HG03342 (cell line): ENCODE data around the gene CDK14.
A peak's percentile ranks its signal among the peaks of the same experiment; 100 is the strongest.
"Not testable (repeated sequence)": the region's sequence is repeated elsewhere in the genome, so short reads cannot be mapped to it uniquely, and the experiment has no call there.

ENCODE experiments used
- ATAC-seq: cut with Tn5 transposase; IDR thresholded peaks from one replicate; pipeline ENCODE4 v1.9.1; 2021; ENCODE audit warnings: mild to moderate bottlenecking, moderate library complexity; ENCODE audit not compliant: unreplicated experiment

The CDK14 gene

DNA sequence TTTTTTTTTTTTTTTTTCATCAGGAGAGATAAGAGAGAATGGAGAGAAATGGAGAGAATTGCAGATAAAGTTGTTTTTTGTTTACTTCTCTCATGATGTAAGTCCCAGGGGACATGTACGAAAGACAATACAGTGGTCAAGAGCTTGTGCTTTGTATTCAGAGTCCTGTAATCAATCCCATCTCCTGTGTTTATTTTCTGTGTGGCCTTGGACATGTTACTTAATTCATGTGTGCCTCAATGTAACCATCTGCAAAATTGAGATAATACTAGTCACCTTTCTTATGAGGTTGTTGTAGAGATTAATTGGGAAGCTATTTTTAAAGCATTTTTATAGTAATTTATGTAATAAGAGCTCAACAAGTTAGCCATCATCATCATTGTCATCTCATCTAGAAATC is 117.5 kb downstream of the CDK14 start:
- ATAC-seq: no peak

DNA sequence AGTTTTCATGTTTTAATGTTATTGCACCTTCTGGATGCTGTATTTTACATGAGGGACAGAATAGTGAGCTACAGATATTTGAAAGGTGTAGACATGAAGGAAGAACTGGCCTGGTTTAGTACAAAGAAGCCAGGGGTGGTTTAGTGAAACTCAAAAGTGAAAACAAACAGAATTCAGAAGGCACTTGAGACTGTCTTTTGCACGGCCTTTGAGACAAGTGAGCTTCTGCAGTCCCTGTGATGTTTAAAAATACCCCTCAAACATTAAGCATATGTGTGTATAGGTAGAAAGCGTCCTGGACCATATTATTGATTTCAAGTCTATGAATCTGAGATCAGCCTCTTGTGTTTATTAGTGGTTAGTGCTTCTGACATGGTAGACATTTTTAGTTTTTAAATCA is 118.9 kb downstream of the CDK14 start:
- ATAC-seq: peak; percentile 39

DNA sequence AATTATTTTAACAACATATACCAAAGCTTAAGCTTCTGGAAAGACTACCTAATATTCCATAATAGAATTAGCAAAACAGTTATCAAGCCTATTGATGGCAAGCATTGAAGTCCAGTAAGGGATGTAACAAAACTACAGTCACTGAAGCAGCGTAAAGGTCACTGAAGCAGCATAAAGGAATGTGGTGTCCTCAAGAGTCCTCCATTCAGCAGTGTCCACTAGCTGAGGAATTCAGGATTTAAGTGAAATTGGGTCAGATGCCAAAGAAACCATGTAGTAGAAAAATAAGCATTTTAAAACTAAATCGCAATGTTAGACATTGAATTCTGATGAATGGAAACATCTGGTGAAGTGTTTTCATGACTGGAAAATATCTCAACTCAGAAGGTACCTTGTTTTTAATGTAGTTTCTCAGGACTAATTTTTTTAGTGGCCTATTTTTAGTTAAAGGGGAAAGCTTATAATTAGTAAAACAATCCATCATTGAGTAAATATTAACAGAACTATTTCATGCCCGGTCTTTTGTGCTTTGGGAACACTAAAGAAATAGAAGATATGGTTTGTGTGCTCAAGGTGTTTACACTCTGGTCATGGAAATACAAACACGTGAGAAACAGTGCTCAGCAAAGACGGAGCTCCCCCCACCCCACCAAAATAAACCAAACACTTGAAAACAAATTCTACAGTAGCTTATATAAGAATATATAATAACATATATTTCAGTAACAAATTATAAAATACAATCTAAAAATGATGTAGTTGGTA is 121.4 kb downstream of the CDK14 start:
- ATAC-seq: no peak

DNA sequence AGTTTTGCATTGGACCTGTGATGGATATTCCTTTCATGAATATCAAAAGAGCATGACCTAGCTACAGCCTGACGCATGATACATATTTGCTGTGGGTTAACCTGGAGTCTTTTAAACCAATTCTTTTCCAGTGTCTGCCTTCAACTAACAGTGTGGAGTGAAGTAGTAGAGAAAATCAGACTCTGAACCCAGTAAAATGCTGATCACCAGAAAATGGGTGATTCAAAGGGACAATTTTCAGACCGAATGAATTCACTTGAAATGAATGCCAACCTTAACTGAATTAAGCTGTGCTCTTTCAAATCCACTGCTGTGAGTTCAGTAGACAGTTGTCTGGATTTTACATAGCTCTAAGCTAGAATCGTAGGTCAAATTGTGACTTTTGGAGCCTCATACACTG is 123.0 kb downstream of the CDK14 start:
- ATAC-seq: no peak

DNA sequence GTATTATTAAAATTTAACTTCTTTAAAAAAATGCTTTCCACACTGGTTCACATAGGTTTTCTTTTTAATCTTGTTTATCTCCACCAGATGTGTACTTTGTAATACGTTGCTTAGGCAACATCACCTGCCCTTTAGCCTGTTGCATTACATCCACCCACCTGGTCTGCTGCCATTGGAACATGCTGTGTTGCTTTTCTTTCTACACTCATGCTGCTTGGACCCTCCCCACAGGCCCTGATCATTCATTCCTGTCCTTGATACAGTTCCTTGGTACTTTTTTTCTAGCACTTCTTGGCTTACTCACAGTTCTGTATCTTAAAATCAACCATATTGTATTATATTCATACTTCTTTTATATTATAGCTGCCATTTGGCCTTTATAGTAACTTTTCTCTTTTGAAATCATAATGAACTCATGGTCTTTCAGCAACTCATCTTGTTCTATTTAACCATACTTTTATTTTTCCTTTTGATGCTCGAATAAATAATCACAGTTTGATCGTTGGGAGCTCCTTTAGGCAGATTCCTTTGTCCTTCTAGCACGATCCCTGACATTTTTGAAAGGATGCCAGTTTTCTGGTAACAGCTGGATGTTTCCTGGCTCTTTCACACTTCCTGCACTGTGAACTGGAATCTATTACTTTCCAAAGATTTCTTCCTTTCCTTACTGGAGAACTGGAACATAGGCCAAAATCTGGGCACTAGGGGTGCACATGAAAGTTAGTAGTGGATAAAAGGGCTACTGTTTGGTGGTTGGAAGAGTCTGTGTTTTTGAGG is 125.1 kb downstream of the CDK14 start:
- peak; percentile 59 for ATAC-seq

DNA sequence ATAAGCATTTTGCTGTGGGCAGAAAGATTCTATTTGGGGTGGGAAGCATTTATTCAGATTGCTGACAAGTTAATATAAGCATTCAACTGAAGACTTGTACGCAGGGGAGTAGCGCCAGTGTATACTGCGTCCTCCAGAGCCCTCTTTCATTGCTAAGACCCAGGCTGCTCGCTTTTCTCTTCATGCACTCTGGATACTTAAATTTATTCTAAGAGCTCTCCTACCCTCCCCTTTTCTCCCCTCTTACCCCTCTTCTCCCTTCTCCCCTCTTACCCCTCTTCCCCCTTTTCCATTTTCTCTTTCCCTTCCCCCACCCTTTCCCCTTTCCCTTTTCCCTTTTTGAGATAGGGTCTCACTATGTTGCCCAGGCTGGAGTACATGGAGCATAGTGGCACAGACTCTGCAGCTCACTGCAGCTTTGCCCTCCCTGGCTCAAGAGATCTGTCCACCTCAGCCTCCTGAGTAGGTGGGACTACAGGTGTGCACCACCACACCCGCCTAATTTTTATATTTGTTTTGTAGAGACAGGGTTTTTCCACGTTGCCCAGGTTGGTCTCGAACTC is 125.8 kb downstream of the CDK14 start:
- no peak for ATAC-seq

DNA sequence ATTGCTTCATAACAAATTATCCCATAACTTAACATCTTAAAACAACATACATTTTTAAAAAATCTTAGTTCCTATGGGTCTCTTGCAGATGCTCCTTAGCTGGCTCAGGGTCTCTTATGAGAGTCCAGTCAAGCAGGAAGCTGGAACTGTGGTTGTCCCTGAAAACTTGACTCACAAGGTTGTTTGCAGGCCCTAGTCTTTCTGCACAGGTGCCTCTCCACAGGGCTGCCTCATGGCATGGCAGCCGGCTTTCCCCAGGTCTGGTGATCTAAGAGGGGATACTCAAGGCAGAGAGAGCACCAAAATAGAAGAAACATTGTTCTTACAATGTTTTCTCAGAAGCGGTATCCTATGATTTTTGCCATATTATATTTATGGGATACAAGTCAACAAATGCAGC is 127.1 kb downstream of the CDK14 start:
- ATAC-seq: no peak

DNA sequence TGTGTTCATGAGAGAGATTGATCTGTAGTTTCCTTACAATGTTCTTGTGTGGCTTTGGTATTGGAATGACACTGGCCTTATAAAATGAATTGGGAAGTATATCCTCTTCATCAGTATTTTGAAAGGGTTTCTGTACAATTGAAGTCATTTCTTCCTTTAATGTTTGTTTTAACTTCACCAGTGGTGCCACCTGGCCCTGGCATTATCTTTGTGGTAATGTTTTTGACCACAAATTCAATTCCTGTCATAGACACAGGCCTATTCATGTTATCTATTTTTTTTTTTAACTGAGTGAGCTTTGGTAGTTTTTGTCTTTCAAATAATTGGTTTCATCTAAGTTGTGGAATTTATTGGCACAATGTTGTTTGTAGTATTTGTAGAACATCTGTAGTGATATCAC is 127.7 kb downstream of the CDK14 start:
- no peak for ATAC-seq

DNA sequence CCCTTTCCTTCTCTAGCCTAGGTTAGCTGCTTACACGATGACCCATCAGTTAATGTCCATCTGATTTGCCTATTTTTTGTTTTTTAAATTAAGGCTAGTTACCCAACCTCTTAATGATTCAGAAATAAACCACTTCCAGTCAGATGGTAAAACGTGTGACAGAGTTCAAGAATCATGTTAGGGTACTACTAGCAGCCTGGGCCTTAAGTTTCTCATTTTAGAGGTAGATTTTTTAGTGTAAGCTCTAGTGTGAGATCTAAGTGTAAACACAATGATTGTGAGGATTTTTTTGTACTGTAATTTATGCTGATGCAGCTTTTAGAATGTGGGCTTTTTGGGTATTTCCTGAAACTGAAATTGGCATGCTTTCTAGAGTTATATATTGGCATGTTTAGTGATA is 130.0 kb downstream of the CDK14 start:
- no peak for ATAC-seq

DNA sequence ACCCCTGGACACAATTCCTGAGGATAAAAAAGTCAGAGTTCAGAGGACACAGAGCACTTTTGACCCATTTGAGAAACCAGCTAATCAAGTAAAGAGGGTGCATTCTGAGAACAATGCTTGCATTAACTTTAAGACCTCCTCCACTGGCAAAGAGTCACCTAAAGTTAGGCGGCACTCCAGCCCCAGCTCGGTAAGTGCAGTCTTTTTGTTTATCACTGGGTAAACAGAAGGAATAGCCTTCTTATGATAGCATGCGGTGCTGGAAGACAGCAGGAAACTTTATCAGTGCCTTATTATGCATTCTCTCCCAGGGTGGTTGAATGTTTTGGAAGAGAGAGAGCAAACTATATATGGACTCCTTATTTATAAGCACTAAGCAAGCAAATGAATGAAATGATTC is 130.5 kb downstream of the CDK14 start:
- no peak for ATAC-seq

DNA sequence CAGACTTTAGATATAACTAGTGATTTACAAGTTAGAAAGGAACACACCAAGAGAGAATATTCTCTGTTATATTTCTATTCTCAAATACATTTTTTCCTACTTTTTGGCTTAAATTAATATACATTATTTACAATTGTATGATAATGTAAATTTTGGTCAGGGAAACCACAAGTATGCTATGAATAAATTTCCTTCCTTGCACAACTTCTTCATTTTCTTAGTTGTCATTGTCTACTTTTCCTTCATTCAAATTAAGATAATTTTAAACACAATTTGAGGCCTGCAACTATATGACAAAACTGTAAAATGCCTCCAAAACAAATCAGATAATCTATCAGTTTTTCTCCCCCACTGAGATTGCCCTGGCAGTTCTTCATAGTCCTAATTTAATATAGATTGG is 131.3 kb downstream of the CDK14 start:
- no peak for ATAC-seq

DNA sequence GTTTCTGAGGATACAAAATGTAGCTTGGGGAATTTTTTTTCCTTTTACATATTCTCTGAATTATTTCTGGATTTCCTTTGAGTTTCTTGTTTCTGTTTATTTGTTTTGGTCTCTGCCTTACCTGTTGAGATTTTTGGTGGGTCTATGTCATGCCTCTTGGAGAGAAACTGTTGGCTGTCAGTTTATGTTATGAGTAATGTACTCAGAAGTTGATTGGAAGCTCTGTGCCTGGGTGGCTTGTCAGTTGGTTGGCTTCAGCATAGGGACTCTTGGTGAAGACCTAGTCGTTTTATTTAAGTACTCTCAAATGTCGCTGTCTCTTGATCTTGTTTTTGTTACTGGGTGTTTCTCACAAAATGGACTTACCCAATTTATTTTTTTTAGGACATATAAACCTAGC is 132.4 kb downstream of the CDK14 start:
- ATAC-seq: no peak

DNA sequence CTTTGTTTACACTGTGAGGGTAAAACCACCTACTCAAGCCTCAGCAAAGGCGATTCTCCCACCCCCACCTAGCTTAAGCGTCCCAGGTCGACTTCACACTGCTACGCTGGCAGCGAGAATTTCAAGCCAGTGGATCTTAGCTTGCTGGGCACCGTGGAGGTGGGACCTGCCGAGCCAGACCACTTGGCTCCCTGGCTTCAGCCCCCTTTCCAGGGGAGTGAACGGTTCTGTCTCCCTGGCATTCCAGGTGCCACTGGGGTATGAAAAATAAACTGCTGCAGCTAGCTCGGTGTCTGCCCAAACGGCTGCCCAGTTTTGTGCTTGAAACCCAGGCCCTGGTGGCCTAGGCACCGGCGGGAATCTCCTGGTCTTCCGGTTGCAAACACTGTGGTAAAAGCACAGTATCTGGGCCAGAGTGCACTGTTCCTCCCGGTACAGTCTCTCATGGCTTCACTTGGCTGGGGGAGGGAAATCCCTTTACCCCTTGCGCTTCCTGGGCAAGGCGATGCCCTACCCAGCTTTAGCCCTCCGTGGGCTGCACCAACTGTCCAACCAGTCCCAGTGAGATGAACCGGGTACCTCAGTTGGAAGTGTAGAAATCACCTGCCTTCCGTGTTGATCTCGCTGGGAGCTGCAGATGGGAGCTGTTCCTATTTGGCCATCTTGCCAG is 139.6 kb downstream of the CDK14 start:
- not testable (repeated sequence) for ATAC-seq

DNA sequence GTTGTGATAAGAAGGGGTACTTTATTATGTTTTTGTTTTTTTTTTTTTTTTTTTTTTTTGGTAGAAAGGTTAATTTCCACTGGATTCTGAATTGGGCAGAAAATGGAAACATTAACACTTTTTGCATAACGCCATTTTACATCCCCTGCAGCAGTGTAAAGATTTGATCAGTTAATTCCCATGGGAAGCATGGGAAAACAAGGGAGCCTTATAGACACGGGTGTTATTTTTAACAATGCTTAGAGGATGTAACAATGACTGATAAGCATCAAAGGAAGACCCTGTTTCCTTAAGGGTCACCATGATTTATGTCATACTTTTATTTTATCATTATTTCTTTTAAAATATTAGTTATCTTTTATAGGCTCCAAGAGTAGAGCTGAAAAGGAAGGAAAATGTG is 140.2 kb downstream of the CDK14 start:
- ATAC-seq: no peak

DNA sequence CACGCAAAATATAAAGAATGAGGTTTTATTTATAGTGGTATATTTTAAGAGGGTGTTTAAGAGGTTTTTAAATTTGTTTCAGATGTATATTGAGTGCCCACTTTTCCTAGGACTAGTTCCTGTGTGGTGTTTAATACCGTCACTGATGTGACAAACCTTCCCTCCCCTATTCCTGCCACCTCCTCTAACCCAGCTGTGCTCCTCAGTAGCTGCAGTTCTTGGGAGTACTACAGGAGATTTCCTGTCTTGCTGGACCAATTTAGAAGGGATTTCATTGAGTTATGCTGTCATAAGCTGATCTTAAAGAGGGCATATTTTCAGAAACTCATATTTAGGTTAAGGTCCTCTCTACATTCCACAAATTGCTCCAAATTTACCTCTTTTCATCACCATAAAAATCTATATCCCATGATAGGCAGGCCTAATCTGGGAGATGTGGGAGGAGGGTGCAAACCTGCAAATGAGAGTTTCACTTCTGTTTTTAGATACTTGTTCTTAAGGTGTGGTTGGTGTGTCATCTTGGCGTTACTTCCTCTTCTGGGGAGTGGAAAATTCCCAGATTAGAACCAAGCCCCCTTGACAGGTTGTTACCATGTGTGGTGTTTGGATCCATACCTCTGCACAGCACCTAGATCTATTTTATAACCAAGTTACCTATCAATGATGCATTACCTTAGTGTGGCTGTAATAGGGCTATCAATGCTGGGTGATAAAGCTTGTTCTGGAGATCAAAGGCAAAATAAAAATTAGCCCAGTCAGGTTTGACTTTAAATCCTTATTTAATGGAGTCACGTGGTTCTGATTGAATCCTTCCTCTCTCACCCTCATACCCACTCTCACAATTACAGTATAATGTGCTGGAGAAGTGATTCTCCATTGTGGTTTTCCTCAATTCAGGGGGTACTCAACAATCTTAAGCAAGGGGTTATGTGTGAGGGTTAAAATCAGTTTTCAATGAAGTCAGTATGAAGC is 141.1 kb downstream of the CDK14 start:
- peak; percentile 97 for ATAC-seq

DNA sequence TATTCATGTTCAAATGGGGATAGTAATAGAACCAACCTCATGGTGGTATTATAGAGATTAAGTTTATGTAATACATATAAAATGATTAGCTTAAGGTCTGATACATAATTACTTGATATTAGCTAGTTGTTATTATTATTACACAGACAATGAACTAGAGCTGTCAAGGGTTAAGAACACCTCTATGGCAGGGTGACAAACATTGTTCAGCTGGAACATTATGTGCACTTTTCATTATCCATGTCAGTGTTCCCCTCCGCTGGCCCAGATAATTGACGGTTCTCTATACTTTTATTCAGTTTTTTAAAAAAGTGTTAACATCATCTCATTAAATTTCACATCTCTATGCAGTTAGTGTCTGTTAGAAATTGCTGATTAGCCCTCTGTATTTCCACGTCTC is 142.1 kb downstream of the CDK14 start:
- ATAC-seq: no peak

DNA sequence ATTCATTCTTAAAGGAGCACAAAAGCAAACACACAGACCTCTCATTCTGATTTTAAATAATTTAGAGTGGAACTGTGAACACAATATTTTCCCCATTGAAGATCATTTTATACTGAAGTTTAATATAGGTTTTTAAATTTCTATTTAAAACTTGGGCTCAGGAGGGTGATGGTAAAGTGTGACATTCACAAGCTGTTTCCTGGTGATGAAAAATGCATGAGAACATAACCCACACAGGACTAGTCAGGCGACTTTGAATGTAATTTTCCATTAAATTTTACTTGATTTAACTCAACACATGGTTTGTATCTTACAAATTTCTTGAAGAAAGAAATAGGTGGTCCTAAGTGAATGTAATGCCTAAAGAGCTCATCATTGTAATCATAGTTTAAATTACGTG is 143.6 kb downstream of the CDK14 start:
- ATAC-seq: no peak

DNA sequence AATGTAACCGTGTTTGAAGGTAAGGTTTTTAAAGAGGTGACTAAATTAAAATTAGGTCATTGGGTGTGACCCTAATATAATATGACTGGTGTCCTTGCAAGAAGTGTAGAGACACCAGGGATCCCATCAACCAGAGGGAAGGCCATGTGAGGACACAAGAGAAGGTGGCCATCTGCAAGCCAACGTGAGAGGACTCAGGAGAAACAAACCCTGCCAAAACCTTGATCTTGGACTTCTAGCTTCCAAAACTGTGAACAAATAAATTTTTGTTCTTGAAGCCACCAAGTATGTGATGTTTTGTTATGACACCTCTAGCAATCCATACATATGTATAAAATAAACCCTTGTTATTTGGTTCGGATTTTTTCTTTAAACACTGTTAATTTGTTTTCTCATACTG is 144.3 kb downstream of the CDK14 start:
- no peak for ATAC-seq

DNA sequence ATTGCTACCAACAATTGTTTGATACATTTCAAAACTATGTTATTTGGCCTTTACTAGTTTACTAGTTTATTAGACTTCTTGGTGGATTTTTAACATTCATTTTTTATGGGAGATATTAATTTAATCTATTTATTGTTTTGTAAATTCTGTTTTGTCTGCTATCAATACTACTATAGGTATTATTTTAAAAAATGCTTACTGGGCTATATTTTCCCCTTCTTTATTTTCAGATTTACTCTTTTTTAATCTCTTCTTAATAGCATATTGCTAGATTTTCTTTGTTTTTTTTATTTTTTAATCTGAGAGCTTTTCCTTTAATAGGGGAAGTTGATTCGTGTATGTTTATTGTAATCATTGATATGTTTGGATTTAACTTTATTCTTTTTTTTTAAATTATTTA is 147.5 kb downstream of the CDK14 start:
- no peak for ATAC-seq

DNA sequence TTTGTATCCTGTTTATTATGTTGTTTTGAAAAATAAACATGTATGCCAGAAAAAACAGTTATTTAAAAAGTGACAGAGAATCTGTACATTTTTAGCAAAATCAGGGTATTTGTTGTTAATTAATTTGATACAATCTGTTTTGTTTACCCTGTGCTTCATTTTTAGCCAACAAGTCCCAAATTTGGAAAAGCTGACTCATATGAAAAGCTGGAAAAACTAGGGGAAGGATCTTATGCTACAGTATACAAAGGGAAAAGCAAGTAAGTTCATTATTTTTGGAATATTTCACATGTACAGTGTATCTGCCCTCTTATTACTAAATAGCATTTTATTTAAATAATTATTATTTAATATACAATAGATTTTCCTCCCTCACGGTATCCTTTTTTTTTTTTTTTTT is 151.4 kb downstream of the CDK14 start:
- no peak for ATAC-seq

DNA sequence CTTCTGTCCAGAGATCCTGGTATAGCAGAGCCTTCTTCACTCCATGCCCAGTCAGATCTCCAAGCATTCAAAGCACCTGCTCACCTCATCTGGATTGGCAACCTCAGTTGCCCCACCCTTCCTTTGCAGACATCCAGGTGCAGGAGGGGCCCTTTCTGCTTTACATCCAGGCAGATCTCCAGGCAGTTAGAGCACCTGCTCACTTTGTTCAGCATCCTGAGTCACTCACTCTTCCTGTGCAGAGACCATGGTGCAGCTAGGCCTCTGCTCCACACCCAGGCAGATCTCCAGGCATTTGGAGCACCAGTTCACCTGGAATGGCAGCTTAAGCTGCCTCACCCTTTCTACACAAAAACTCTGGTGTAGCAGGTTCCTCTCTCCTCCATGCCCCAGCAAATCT is 153.1 kb downstream of the CDK14 start:
- ATAC-seq: no peak
